Islet precursor cell (in vitro differentiated cells): ENCODE results near the gene HEMK1.
A peak's percentile ranks its signal among the peaks of the same experiment; 100 is the strongest.

Experiments used
- DNase-seq: peaks from one replicate; pipeline ENCODE4 v3.0.0-alpha.2; 2018

HEMK1 gene

DNA sequence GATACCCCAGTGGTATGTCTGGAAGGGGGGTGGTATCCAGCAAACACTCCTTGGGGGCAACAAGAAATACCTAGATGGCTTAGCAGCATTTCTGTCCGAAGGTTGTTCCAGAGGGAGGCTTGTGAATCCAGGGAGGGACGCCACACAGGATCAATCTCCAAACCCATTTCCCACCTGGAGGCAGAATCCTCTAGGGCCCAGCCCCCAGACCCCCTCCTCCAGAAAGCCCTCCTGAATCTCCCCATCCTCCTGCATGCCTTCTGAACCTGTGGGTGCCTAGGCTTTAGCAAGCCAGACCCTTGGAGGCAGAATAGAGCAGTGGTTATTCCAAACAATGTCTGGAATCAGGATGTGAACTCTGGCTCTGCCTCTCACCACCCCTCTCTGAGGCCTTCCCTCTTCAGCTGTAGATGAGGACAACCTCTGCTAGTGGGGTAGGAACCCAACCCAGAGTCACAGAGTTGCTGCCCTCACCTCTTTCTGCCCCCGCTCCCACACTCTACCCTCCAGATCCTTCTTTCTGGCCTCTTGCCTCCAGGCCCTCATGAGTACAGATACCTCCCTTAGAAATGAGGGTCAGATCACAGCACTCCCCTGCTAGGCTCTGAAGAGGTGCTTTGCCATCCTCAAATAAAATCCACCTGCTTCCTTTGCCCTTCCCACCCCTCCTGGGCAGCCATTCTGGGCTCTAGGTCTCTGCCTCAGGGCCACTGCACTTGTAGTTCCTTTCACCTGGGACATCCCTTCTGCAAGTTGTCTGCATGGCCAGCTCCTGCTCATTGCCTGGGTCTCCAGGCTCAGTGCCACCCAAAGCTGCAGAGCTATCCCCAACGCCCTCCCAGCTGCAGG lies 34.2 kb downstream of the HEMK1 start:
- DNase-seq: no peak

DNA sequence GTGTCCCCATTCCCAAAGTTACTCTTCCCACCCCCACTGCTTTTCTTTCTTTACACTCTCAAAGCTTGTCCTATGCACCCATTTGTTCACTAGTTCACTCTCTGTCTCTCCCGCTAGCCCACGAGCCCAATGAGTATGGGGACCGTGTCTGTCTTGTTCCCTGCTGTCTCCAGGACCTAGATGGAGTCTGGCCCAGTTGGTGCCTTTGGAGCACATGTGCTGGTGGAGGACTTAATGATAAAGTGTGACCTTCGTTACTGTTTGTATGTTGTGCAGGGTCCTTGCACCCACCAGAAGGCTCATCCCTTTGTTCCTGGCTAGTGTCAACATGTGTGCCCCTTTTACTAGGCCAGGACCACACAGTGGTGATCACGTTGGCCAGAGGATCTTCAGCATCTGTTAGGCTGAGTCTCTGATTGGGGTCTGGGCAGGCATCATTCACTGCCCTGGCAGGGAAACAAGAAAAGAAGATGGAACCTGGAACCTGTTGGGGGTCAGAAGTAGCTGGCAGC lies 34.8 kb downstream of the HEMK1 start:
- DNase-seq: no peak

DNA sequence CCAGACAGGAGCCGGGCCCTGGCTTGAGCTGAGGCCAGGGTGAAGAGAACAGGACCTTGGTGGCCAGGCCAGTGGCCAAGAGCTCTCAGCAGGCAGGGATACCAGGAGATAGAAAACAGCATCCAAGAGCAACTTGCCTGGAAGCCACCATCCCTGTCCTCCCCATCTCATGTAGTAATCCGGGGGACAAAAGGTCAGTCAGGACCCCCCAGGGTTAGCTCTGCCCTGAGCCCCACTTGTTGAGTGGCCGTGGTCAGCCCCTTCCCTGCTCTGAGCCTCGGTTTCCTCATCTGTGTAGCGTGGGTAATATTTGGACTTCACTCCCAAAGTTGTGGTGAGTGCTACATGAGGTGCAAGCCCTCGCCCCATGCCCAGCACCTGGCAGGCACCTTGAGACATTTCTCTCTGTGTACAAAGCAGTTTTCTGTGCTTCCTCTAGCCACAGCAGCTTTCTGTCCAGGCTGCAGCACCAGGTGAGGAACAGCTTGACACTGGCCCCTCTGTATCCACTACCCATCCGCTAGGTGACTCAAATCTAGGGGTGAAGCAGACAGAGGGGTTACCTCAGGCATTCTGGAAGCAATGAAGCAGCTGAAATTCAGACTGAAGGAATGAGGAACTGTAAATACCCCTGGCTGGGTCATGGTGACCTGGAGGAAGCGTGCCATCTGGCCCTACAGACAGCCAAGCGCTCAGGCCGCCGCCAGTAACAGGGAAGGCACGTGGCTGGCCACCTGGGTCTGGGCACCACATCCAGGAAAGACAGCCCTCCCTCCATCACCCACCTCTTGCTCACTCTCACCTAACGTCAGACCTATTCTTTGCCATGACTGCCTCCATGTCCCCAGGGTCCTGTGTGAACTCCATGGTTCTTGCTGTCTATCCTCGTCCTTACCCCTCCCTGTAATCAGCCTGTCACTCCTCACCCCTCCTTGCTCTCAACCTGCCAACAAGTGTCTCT lies 35.6 kb downstream of the HEMK1 start:
- no peak for DNase-seq

DNA sequence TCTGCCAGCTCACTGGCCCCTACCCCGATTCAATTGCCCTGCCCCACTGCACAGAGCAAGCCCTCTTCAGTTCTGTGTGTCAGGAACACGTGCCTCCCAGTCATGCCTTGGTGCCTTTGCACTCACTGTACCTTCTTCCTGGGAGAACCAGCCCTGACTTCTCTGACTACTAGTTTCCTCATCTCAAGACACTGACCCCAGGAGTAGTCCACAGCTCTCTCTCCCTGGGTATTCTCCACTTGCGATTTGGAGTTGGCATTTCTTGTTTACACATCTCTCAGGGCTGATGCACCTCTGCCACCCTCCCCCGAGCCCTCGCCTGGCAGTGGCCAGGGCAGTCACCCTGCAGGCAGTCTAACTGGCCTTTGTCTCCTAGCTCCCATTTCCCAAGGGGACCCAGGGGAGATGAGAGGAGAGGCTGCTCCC lies 36.6 kb downstream of the HEMK1 start:
- no peak for DNase-seq

DNA sequence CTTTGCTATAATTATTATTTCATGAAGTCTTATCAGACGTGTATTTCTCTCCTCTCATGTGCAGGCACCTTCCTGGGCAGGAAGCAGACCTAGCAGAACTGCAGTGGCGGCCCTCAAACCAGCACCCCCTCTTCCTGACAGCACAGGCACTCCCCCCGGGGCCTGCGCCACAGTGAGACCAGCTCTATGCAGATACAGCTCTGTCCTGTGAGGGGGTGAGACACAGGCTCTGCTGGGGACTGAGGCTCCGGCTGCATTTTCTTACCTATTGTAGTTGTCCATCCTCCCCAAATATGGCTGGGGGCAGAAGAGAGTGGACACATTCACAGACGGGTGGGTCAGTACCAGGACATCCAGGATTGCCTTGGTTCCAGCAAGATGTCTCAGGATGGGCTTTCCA lies 37.3 kb downstream of the HEMK1 start:
- no peak for DNase-seq

DNA sequence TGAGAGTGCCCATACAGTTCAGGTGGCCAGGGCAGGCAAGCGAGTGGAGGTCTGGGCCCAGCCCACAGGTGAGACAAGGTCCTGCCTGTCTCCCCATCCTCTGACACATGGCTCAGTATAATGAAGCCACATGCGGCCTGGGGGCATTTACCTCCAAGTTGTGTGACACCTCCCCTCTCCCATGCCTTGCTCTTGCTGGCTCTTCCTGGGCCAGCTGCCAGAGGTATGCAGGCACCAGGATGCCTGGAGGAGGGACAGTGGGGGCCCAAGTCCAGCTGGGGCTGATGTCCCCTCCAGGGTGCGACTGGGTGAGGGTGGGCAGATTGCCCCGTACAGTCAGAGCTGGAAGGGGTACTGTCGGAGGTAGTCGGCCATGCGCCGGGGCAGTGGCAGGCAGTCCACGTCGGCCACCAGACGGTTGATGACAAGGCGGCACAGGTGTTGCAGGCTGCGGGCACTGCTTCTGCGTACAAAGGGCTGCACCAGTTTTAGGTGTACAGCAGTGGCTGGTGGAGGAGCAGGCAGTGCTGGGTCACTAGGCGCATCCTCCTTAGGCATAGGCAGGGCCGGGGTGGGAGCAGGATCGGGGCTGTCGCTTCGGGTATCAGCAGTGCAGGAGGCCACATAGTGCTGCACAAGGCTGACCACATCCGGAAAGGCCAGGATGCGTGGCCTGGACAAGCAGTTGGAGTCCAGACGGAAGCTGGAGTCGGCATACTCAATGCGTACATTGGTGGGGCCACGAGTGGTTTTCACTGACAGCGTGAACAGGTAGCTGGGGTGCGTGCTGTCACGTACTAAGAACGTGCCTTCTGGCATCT lies 38.2 kb downstream of the HEMK1 start:
- DNase-seq: no peak

DNA sequence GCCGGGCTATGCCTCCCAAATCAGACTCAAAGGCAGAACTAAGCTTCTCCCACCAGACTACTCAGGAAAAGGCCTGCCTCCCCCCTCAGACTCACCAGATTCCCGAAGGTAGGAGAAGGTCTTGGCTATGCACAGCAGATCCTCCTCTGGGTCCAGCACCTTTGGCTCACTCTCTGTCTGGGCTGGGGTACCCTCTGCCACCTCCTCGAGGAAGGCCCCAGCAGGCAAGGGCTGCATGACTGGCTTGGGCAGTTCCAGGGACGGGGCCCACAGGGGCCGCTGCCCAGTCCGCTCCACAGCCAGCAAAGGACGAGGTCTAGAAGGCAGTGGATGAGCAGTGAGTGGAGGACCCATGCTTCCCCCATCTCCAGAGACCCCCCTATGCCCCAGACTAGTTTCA lies 39.0 kb downstream of the HEMK1 start:
- DNase-seq: no peak

DNA sequence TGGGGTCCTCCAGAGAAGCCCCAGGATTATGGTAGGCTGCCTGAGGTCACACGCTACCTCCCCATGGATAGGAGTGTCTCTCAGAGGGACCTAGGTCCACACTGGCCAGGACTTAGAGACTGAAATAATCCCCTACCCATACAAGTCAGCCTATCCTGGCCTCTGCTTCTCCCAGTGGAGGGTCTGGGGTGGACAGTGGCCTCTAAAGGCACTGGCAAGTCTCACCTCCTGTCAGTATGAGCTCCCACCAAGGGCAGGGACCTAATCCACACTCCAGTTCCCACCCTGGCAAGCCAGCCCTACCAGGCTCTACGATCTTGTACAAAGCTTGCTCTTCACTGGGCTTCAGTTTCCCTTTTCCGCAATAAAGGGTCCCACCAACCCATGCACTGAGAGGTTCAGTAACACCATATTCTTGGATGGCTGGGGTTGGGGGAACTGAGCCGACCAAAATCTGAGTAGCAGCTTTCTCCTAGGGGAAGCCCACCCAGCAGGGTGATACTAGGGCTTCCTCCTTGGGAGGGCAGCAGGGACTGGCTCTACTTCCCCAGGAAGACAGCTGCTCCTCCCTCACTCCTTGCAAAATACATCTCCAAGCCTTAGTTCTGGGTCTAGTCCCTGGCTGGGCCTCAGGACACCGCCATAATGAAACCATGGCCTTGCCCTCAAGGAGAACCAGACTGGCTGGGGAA lies 39.9 kb downstream of the HEMK1 start:
- no peak for DNase-seq

DNA sequence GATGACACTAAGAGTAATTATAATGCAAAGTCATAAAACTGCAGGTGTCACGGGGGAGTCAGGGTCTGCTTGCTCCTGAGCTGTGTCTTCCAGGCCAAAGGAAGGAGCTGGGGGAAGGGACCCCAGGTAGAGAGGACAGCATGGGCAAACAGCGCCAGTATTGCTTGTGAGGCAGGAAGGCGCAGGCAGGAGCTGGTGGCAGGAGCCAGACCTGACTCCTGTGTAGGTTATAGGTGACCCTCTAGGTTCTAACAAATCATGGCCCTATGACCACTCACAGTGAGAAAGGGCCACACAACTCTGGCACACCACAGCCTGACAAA lies 40.4 kb downstream of the HEMK1 start:
- no peak for DNase-seq

DNA sequence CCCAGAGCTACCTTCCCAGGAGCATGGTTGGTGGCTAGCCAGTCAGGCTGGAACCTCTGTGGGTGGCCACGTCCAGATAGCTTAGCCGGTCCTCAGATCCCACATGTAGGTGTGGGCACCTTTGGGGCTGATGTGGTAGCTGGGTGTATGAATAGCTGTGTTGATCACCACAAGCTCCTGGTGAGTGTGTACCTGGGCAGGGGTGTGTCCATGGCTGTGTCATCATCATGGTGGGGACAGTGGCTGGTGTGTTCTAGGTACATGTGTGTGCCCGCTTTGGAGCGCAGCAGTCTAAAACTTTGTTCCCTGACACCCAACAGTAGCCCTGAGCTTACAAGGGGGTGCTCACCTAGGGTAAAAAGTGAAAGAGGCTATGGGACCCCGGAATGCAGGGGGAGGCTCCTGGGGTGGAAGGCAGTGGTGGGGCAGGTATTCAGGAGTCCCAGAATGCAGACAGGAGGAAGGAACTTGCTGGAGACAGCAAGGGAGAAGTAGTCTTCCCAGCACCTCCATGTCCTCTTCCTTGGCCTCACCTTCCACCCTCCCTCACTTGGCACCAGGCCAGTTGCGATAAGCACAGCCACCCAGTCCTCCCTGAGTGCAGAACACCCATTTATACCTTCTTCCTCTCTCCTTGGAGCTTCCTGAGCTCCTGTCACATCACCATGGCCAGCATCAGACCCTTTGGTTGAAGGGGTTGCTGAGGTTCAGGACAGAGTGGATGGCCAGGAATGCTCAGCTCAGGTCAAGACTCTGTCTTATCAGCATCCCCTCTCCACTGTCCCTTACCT lies 41.1 kb downstream of the HEMK1 start:
- no peak for DNase-seq

DNA sequence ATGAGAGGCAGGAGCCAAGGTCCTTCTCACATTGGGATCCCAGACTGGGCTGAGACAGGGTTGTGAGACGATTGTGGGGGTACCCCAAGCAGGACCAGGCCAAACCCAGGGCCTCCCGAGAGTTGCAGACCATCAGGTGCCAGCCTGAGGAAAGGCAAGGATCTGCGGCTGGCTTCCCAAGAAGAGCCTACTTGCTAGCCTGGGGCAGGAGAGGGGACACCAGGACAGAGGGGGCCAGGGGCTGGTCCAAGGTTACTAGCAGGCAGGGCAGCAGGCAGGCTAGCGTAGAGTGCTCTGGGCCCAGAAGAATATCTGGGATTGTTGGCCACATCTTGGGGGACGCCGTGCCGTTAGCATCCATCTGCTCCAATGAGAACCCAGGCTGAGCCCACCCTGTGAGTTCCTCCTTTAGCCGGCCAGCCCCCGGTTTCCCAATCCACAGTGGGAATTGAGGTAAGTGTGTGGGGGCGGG lies 41.7 kb downstream of the HEMK1 start:
- no peak for DNase-seq

DNA sequence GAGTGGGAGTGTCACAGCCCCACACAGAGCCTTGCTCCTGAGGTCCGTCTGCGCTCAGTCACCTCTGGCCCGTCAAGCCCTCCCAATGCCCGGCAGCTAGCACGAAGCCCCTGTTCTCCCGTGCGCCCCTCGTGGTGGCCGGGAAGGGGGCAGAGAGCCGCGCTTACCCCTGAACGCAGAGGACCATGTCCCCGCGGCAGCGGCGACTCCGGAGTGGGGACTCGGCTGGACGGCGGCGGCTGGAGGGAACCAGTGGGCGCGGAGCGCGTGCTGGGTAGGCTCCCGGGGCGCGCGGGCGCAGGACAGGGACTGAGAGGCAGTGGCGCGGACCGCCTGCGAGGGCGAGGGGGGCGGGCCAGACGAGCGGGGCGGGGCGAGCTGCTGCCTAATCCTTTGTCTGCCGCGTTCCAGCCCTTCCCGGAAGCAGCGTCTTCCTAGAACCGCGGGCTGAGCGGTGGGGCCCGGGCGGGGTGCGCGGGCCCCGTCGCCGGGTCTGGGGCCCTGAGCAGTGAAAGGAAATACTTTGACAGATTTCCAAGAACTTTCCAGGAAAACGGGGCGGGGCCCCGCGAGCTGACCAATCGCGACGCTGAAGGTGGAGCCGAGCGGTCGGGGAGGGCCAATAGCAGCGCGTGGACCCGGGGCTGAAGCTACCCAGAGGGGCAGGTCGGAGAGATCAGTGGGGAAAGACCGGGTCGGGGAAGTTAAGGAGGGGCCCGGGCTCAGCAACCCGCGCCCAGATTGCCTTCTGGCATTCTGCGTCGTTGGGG lies 42.3 kb downstream of the HEMK1 start, which contains the start of gene CISH:
Gene CISH, minus strand, starts transcription at position 311 of the 770 bp plus-strand sequence. Its CDS starts 124 bp downstream, at position 187.
- peak; percentile 98 for DNase-seq

DNA sequence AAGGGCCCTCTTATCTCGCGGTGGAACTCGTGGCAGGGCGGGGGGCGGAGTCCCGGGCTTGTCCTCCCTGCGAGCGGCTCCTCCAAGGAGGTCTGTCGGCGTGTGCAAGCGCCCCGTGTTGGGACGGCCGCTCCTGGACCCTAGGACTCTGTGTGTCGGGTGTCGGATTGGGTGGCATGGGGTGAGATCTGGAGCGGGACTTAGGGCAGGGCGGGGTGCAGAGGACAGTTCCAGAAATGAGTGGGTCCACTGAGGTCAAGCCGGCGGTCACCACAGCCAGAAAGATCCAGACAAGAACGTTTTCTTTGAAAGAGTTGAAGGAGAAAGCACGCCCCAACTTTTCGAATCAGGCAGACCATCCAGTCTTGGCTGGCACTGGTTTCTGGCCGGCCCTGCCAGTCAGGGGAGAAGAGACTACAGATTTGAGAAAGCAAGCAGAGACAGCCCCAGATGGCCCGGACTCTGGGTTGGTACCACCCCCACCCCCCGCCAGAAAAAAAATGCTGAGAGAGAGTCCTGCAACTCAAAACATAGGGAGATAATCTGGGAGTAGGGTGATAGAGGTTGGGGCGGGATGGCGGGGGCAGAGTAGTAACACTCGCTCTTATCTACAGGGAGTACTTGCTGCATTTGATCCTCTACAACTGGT lies 43.0 kb downstream of the HEMK1 start:
- no peak for DNase-seq

DNA sequence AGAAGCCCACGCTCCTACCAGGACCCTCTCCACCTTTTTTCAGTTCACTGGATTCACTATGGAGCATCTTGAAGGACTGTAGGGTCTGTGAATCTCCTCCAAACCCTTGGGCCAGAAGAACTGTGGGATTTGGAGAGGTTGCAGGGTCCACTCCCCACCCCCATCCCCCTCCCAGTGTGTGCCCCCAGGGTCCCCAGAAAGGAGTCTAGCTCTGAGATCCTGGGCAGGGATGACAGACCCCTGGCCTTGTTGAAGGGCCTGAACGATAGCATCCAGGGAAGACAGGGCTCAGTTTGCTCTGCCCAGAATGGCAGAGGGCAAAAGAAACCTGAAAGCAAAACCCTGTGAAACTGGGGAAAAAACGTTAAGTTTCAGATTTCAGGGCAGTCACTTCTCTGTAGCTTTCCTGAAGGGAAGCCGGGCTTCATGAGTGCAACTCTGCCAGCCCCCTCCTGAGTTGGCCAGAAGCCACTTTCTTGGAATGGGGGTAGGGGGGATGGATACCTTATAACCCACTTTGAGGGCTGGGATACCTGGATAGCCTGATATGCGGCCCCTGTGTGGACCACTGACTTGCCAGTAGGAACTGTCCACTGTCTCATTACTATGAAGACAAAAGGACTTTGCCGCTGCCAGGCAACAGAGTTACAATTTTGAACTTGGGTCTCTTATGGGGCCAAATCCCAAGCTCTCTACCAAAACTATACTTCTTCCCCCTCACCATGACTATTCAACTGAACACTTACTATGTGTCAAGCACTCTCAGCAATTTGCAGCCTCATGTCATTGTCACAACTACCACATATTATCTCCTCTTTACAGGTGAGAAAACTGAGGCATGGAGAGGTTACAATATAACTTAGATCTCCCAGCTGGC lies 43.9 kb downstream of the HEMK1 start:
- no peak for DNase-seq

DNA sequence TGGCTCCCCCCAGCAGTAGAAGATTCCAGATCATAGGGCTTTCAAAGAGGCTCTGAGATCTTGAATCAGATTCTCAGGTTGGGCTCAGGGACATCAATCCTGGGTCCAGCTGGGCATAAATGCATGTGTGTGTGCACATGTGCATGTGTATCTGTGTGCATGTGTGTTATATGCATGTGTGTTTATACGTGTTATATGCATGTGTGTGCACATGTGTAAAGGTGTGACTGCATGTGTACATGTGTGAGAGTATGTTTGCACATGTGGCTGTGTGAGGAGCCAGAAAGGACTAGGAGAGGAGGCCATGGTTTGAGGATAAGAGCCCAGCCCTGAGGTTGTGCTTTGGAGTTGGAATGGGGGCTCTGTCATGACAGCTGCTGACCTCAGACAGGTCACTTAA lies 45.9 kb downstream of the HEMK1 start:
- DNase-seq: no peak

DNA sequence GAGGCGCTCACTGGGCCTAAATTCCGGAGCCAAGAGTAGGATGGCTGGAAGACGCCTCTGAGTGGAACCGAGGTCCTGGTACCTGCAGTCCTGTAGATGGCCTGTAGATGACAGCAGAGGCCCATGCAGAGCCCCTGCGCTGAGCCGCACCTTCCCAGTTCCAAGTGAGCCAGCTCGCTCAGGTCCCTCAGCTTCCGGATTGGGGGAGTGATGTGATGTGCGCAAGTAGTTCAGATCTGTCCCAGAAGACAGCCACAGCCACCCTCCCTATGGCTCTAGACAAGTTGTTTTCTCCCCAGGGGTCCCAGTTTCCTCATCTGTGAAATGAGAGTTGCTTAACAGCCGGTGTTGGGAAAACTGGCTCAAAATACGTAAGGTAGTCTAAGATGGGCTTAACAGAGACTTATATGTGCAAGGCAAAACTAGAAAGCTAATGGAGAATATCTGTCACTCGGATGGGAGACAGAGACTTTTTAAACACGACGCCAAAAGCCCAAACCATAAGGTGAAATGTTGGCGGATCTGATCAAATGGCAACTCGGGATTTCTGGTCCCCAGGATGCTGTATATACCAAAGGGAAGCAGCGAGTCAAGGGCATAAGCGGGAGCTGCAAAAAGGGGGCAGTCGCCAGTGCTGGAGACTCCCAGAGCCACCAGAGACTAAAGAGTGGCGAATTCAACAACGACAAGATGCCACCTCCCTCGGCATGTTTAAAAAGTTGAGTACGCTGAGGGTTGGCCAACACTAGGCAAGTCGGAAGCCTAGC lies 46.9 kb downstream of the HEMK1 start:
- peak; percentile 94 for DNase-seq

DNA sequence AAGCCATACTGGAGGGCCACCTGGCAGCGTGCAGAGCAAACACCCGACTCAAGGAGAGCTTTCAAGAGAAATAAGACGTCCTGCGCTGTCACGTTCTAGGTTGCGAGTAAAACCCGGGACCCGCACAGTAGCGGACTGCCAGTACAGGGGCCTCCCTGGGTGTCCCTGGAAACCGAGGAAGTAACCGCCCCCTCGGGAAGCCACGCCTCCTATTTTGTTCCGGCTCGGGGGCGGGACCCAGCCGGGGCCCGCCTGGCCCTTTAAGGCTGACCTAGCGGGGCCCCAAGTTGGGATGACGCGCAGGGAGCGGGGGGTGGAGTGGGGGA lies 47.4 kb downstream of the HEMK1 start:
- peak; percentile 97 for DNase-seq
